ENCODE measurements around the gene AQP12A. TPM values are rescaled to one million over a fixed set of nuclear protein-coding genes. Genes with fewer than 3 reads are reported as not detected.

The AQP12A gene
- total RNA-seq, 4 donors from 2014 or later: not detected

DNA sequence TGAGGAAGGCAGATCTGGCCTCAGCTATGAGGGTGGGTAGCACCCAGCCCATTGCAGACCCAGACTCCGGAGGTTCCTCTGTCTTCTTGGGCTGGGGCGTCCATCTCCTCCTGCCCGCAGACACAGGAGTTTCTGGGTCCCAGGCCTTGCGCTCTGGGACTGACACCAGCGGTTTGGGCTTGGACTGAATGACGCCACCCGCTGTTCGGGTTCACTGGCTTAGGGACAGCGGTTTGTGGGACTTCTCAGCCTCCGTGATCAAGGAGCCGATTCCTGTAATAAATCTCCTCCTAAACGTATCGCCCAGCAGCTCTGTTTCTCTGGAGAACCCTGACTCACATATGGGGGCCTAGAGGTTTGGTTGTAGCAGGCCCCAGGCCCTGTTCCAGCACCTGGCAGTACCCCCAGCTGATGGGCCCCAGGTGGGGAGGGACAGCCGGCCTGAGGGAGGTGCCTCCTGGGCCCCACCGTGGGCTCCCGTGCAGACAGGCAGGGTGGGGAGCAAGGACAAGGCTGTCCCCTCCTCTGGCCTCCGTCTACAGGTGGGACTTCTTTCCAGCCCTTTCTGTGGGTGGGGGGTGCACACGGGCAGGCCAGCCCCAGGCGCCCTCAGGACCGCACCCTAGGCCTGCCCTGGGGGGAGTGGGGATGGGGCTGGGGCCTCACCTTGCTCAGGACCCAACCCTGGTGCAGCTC is 4.5 kb upstream of the AQP12A start:
- no peak for TF ChIP-seq CTCF (IDR thresholded peaks at IDR 0.05; ENCODE audit: low read depth)

DNA sequence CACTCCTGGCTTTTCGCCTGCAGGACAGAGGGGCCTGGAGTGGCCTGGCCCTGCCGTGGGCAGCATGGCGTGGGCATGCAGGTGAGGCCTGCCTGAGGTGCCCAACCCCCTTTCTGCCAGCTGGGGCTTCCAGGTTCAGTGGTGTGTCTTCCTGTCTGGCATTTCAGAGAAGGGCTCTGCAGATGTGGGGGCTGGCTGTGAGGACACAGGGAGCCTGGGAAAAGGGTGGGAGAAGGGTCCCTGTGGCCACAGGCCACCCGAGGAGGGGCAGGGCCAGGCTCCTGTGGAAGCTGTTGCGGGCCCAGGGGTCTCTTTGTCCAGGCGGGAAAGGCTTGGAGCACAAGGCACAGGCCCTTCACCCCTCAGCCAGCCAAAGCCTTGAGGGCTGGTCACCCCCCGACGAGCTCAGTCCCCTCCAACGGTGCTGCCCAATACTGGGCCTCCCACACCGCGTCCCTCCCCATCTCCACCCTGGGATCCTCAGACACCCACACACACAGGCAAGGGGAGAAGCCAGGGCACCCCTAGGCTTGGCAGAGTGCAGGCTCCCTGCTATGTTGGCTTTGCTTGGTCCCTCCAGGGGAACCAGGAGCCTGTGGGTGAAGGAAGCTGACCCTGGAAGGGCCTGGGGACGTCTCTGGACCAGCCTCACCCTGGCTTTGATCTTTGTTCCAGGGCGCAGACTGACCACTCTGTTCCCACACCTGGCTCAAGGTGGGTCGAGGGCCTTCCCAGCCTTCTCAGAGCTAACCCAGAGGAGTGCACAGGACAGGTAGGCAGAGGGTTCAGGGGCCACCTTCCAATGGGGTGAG is 3.7 kb upstream of the AQP12A start:
- no peak for TF ChIP-seq CTCF (IDR thresholded peaks at IDR 0.05; ENCODE audit: low read depth)

DNA sequence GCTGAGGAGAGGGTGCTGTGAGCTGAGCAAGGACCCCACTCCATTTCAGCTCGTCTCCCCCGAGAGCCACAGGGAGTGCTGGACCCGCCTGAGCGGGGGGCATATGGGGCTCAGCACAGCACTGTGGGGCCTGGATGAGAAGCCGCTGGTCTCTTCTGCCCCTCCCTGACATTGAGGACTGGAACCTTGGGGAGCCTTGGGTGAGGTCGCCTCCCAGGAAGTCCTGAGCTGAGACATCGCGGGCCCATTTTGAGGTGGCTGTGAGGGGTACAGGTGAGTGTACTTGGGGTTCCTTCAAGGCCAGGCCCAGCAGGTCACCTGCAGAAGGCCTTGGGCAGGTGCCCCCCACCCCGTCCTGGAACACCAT is 3.1 kb upstream of the AQP12A start:
- no peak for TF ChIP-seq CTCF (IDR thresholded peaks at IDR 0.05; ENCODE audit: low read depth)

- TF ChIP-seq CTCF (IDR thresholded peaks at IDR 0.05; ENCODE audit: low read depth): no peak
These were observed 1.7 kb upstream of the AQP12A start for GRCh38 chr2:240689975-240690374.

GRCh38 chr2:240701091-240701735 is 9.5 kb downstream of the AQP12A start:
- TF ChIP-seq CTCF (IDR thresholded peaks at IDR 0.05; ENCODE audit: low read depth): no peak

- TF ChIP-seq CTCF (IDR thresholded peaks at IDR 0.05; ENCODE audit: low read depth): no peak
These were observed 10.3 kb downstream of the AQP12A start for GRCh38 chr2:240701736-240702639.

Measured in subcutaneous adipose tissue (tissue), 4 donors.